HepG2 (cell line): Measurements from ENCODE around the gene BMPR2. TPM values are rescaled to one million over a fixed set of nuclear protein-coding genes. Genes with fewer than 3 reads are reported as not detected.
A peak's percentile ranks its signal among the peaks of the same experiment; 100 is the strongest.

Experiments
- DZIP1 ChIP-seq: sonication (generic); formaldehyde crosslinking; IDR thresholded peaks from 2 replicates; pipeline ENCODE4 v1.5.0; 2020; ENCODE audit warnings: mild to moderate bottlenecking, missing genetic modification reagents
- E2F1 ChIP-seq: sonication (generic); formaldehyde crosslinking; IDR thresholded peaks from 2 replicates; pipeline ENCODE4 v1.5.0; 2020; ENCODE audit warnings: missing genetic modification reagents
- HNRNPL ChIP-seq: fragments of 200-400 bp; formaldehyde crosslinking; IDR thresholded peaks from 2 replicates; pipeline ENCODE4 v1.6.1; 2017; ENCODE audit warnings: mild to moderate bottlenecking, low read depth, low read length
- HOXA5 ChIP-seq: sonication (generic); formaldehyde crosslinking; IDR thresholded peaks from 2 replicates; pipeline ENCODE4 v1.4.0; 2020; ENCODE audit warnings: missing genetic modification reagents
- MED1 ChIP-seq: sonication (generic); formaldehyde crosslinking; IDR thresholded peaks from 2 replicates; pipeline ENCODE4 v1.4.0; 2020; ENCODE audit warnings: missing genetic modification reagents
- MTF2 ChIP-seq: sonication (generic); formaldehyde crosslinking; IDR thresholded peaks from 2 replicates; pipeline ENCODE4 v1.5.0; 2020; ENCODE audit warnings: missing genetic modification reagents, borderline replicate concordance
- NFYC ChIP-seq: IDR thresholded peaks from 2 replicates; pipeline ENCODE4 v1.6.1; 2016; ENCODE audit warnings: missing genetic modification reagents, missing compliant biosample characterization
- NONO ChIP-seq, 2 experiments: fragments of 450-650 bp in 1 of 2; sonication (generic) in 1 of 2; formaldehyde crosslinking in 1 of 2; IDR thresholded peaks in 1 of 2; conservative IDR thresholded peaks in 1 of 2; 2 replicates each; pipeline versions ENCODE4 v1.6.1 to v1.8.0; 2017 to 2022; ENCODE audit warnings: mild to moderate bottlenecking in 1 of 2, missing genetic modification reagents in 1 of 2, moderate library complexity in 1 of 2
- SMAD1 ChIP-seq: sonication (generic); formaldehyde crosslinking; IDR thresholded peaks from 2 replicates; pipeline ENCODE4 v1.4.0; 2020; ENCODE audit warnings: missing genetic modification reagents, low read depth, mild to moderate bottlenecking, borderline replicate concordance
- TBL1XR1 ChIP-seq: fragments of 150-350 bp; IDR thresholded peaks from 2 replicates; pipeline ENCODE4 v1.6.1; 2014; ENCODE audit warnings: borderline replicate concordance, low read length; ENCODE audit not compliant: partially characterized antibody
- THAP7 ChIP-seq: sonication (generic); formaldehyde crosslinking; IDR thresholded peaks from 2 replicates; pipeline ENCODE4 v1.8.1; 2023; ENCODE audit warnings: mild to moderate bottlenecking, missing genetic modification reagents
- USF2 ChIP-seq, 2 experiments: sonication (generic) in 1 of 2; formaldehyde crosslinking in 1 of 2; IDR thresholded peaks; 2 replicates each; pipeline versions ENCODE4 v1.5.1 to v1.6.1; 2011 to 2020; ENCODE audit warnings: borderline replicate concordance in 1 of 2, low read depth in 1 of 2, low read length in 1 of 2, mild to moderate bottlenecking in 1 of 2, missing genetic modification reagents in 1 of 2, moderate library complexity in 1 of 2
- ZFP62 ChIP-seq: sonication (generic); formaldehyde crosslinking; IDR thresholded peaks from 2 replicates; pipeline ENCODE4 v1.4.0; 2020; ENCODE audit warnings: missing genetic modification reagents
- ZFYVE20 ChIP-seq: sonication (generic); formaldehyde crosslinking; IDR thresholded peaks from 2 replicates; pipeline ENCODE4 v1.8.0; 2023; ENCODE audit warnings: low read depth, mild to moderate bottlenecking, moderate library complexity, missing genetic modification reagents, borderline replicate concordance
- ZNF263 ChIP-seq: sonication (generic); formaldehyde crosslinking; IDR thresholded peaks from 2 replicates; pipeline ENCODE4 v1.4.0; 2020; ENCODE audit warnings: missing genetic modification reagents
- ZNF512B ChIP-seq: sonication (generic); formaldehyde crosslinking; IDR thresholded peaks from 2 replicates; pipeline ENCODE4 v1.5.1; 2020; ENCODE audit warnings: missing genetic modification reagents, mild to moderate bottlenecking, borderline replicate concordance
- ZNF567 ChIP-seq: sonication (generic); formaldehyde crosslinking; IDR thresholded peaks from 2 replicates; pipeline ENCODE4 v1.8.1; 2023; ENCODE audit warnings: mild to moderate bottlenecking, missing genetic modification reagents, borderline replicate concordance
- ZNF580 ChIP-seq: IDR thresholded peaks from 2 replicates; pipeline ENCODE4 v1.6.1; 2016; ENCODE audit warnings: low read depth, borderline replicate concordance
- polyA plus RNA-seq, 8 experiments: library from polyadenylated mRNA; depleted of rRNA in 3 of 8; stranded (reverse) in 7 of 8; unstranded in 1 of 8; fragments of >200 nt; fragmentation: Illumina TruSeq in 4 of 8; extraction: Trizol in 4 of 8; gene quantifications; 2 replicates each; pipeline versions ENCODE4 v1.2.1 to v1.2.3, GENCODE V29; 2011 to 2016; ENCODE audit warnings: low read depth in 4 of 8, missing spikeins in 1 of 8, mixed read lengths in 1 of 8; ENCODE audit not compliant: insufficient read depth in 1 of 8
- total RNA-seq, 5 experiments: library from RNA; depleted of rRNA; stranded (reverse); fragments of >200 nt; fragmentation: Illumina TruSeq; extraction: Trizol; gene quantifications; 2 replicates each; pipeline ENCODE4 v1.2.3, GENCODE V29; 2016; ENCODE audit warnings: low read depth in 1 of 5

BMPR2 gene
- total and polyA plus RNA-seq, 2 of the 13 experiments (the other 11 are each of a cell fraction or from before 2014, with no cell fraction given), result 5.5 to 10.3 TPM

GRCh38 chr2:202377207-202377761 lies 1.2 kb downstream of the BMPR2 start (continued):
- no peak for TF ChIP-seq E2F1
- TF ChIP-seq ZNF512B (CRISPR knock-in tag), result peak; percentile 81; the same call in 1 of the 2 replicates
- TF ChIP-seq TBL1XR1, result no peak
- no peak for TF ChIP-seq NFYC (CRISPR knock-in tag)
- TF ChIP-seq MTF2, result no peak
- no peak for TF ChIP-seq ZNF580 (CRISPR knock-in tag)
- TF ChIP-seq NONO (IDR thresholded peaks at IDR 0.05), result no peak
- no peak for TF ChIP-seq NONO (CRISPR knock-in tag; conservative IDR thresholded peaks at IDR 0.05)
- peak; percentile 25; the same call in 1 of the 2 replicates for TF ChIP-seq MED1 (CRISPR knock-in tag)
- no peak for TF ChIP-seq HOXA5
- no peak for TF ChIP-seq ZFYVE20
- no peak for TF ChIP-seq USF2 (IDR thresholded peaks at IDR 0.05; ENCODE audit: low read depth, low read length)
- no peak for TF ChIP-seq USF2 (CRISPR knock-in tag; IDR thresholded peaks at IDR 0.05; ENCODE audit: borderline replicate concordance)
- no peak for TF ChIP-seq SMAD1 (CRISPR knock-in tag)
- TF ChIP-seq DZIP1 (CRISPR knock-in tag), result no peak
- TF ChIP-seq ZNF567 (CRISPR knock-in tag), result no peak
- no peak; the same call in 1 of the 2 replicates for TF ChIP-seq ZNF263
- peak; percentile 75; the same call in 1 of the 2 replicates for TF ChIP-seq HNRNPL
- no peak for TF ChIP-seq THAP7 (CRISPR knock-in tag)
- TF ChIP-seq ZFP62 (CRISPR knock-in tag), result no peak
